B cell (primary cell): ENCODE results near the gene RNF223. TPM values are rescaled to one million over a fixed set of nuclear protein-coding genes. Genes with fewer than 3 reads are reported as not detected.

Source experiments
- ATAC-seq: fragments of 200-7000 bp; cut with Tn5 transposase; one replicate; pipeline ENCODE4 v1.10.0; 2021; ENCODE audit warnings: low read depth, mild to moderate bottlenecking, moderate number of reproducible peaks, moderate library complexity
- CTCF ChIA-PET: fragments of 350-600 bp; sonication (Branson Sonifier 250); formaldehyde crosslinking; loops from one replicate; lab custom pipeline; 2021; ENCODE audit warnings: antibody characterized with exemption, inconsistent platforms; lab: Charles Lee
- POLR2A ChIA-PET: fragments of 350-600 bp; sonication (Branson Sonifier 250); formaldehyde crosslinking; loops from one replicate; lab custom pipeline; 2021; ENCODE audit warnings: antibody characterized with exemption; lab: Charles Lee
- DNase-seq: peaks from one replicate; pipeline ENCODE4 v3.0.0; 2013
- H2AFZ ChIP-seq: 2 replicates; pipeline ENCODE4 v1.6.1; 2012; ENCODE audit warnings: mild to moderate bottlenecking, low read depth, low read length; ENCODE audit not compliant: insufficient read depth, poor library complexity, severe bottlenecking
- H3K27ac ChIP-seq, 2 donors: 1 replicate in 1 of 2; 2 replicates in 1 of 2; pipeline ENCODE4 v1.5.1; 2012 to 2013; ENCODE audit warnings: low read length in 2 of 2, mild to moderate bottlenecking in 2 of 2, moderate library complexity in 1 of 2
- H3K27me3 ChIP-seq, 4 experiments: fragments of 200-600 bp in 1 of 4; sonication (generic) in 1 of 4; replicated peaks in 1 of 4; 1 replicate in 2 of 4; 2 replicates in 2 of 4; pipeline versions ENCODE4 v1.6.1 to v1.7.0; 2013 to 2016; ENCODE audit warnings: low read length in 3 of 4, mild to moderate bottlenecking in 2 of 4, mixed read lengths in 1 of 4, moderate library complexity in 1 of 4; ENCODE audit not compliant: insufficient read depth in 4 of 4, control insufficient read depth in 3 of 4; ENCODE audit errors: control extremely low read depth in 1 of 4
- H3K36me3 ChIP-seq, 2 experiments: replicated peaks in 1 of 2; 1 replicate in 1 of 2; 2 replicates in 1 of 2; pipeline versions ENCODE4 v1.6.1 to v1.7.1; 2013; ENCODE audit warnings: low read length in 1 of 2; ENCODE audit not compliant: insufficient read depth in 2 of 2, control insufficient read depth in 1 of 2; ENCODE audit errors: control extremely low read depth in 1 of 2, extremely low read depth in 1 of 2
- H3K4me1 ChIP-seq, 2 donors: fragments of 200-600 bp in 1 of 2; sonication (generic) in 1 of 2; 1 replicate in 1 of 2; 2 replicates in 1 of 2; pipeline versions ENCODE4 v1.5.1 to v1.6.1; 2013 to 2017; ENCODE audit warnings: low read length in 2 of 2; ENCODE audit not compliant: control insufficient read depth in 2 of 2, insufficient read depth in 2 of 2
- H3K4me2 ChIP-seq: replicated peaks from 2 replicates; pipeline ENCODE3; 2012; ENCODE audit warnings: mild to moderate bottlenecking, low read depth, low read length; ENCODE audit not compliant: poor library complexity, severe bottlenecking
- H3K4me3 ChIP-seq, 5 experiments: fragments of 200-600 bp in 1 of 5; sonication (generic) in 1 of 5; 1 replicate in 3 of 5; 2 replicates in 2 of 5; pipeline versions ENCODE4 v1.5.1 to v1.7.0; 2011 to 2016; ENCODE audit warnings: low read length in 4 of 5, mild to moderate bottlenecking in 4 of 5, low read depth in 2 of 5, control low read depth in 1 of 5, moderate library complexity in 1 of 5; ENCODE audit not compliant: insufficient read depth in 1 of 5; ENCODE audit errors: control extremely low read depth in 1 of 5, extremely low read depth in 1 of 5
- H3K79me2 ChIP-seq: fragments of 200-600 bp; sonication (generic); one replicate; pipeline ENCODE4 v1.6.0; 2016; ENCODE audit warnings: low read length; ENCODE audit not compliant: control insufficient read depth, insufficient read depth
- H3K9ac ChIP-seq: fragments of 200-600 bp; sonication (generic); 2 replicates; pipeline ENCODE4 v1.6.1; 2017; ENCODE audit warnings: mild to moderate bottlenecking, low read length, moderate library complexity
- H3K9me3 ChIP-seq, 3 donors: one replicate each; pipeline versions ENCODE4 v1.6.1 to v1.7.1; 2013; ENCODE audit warnings: low read length in 2 of 3; ENCODE audit not compliant: control insufficient read depth in 2 of 3, insufficient read depth in 1 of 3; ENCODE audit errors: control extremely low read depth in 1 of 3
- H4K20me1 ChIP-seq: 2 replicates; pipeline ENCODE4 v1.6.0; 2012; ENCODE audit warnings: mild to moderate bottlenecking, low read length; ENCODE audit not compliant: insufficient read depth, control insufficient read depth, poor library complexity, severe bottlenecking
- H3K27ac Mint-ChIP-seq: one replicate; pipeline ENCODE4 v1.8.0; 2021; ENCODE audit warnings: mixed read lengths
- H3K27me3 Mint-ChIP-seq: one replicate; pipeline ENCODE4 v1.8.0; 2021; ENCODE audit warnings: mixed read lengths
- H3K4me1 Mint-ChIP-seq: one replicate; pipeline ENCODE4 v1.8.0; 2021; ENCODE audit warnings: mixed read lengths
- H3K4me3 Mint-ChIP-seq: one replicate; pipeline ENCODE4 v1.8.0; 2021; ENCODE audit warnings: mixed read lengths
- H3K9me3 Mint-ChIP-seq: one replicate; pipeline ENCODE4 v1.8.0; 2022; ENCODE audit warnings: mixed read lengths; ENCODE audit not compliant: insufficient read depth
- CTCF ChIP-seq: fragments of 200-600 bp; IDR thresholded peaks from one replicate; pipeline ENCODE4 v1.8.0; 2022; ENCODE audit warnings: antibody characterized with exemption, mild to moderate bottlenecking
- EZH2 ChIP-seq: IDR thresholded peaks from 2 replicates; pipeline ENCODE4 v1.6.1; 2012; ENCODE audit warnings: borderline replicate concordance, low read depth, mild to moderate bottlenecking, moderate library complexity, low read length; ENCODE audit not compliant: insufficient read depth, poor library complexity, severe bottlenecking
- WGBS: methylation state at CpG from one replicate; pipeline ENCODE4 v1.1.5; 2013; ENCODE audit warnings: missing lambda C conversion rate; ENCODE audit not compliant: insufficient coverage; 5-methylcytosine and 5-hydroxymethylcytosine counted together
- intact Hi-C: fragments of 100-400 bp; cut with micrococcal nuclease; formaldehyde crosslinking; loops from one replicate; pipeline ENCODE4 v1.10.0; 2022
- polyA plus RNA-seq: library from polyadenylated mRNA; depleted of rRNA; stranded (reverse); fragments of >200 nt; gene quantifications from 2 replicates; pipeline ENCODE4 v1.2.3, GENCODE V29; 2012
- total RNA-seq, 2 donors: library from RNA; stranded (reverse); fragments of 120-200 nt in 1 of 2; gene quantifications; 1 replicate in 1 of 2; 2 replicates in 1 of 2; pipeline versions ENCODE4 v1.2.3 to v1.2.4, GENCODE V29; 2013 to 2022

The RNF223 gene
- total and polyA plus RNA-seq, 2 donors (not counting 1 experiment from before 2014, with no cell fraction given) = not detected

- no peak for ATAC-seq
- Histone ChIP-seq H4K20me1 (no peaks in the 10 kb centered on the region), H3K27ac (no peak overlapping the region), H3K27me3 (peaks cover 0 to 6% (median 0%) of the 10 kb centered on the region in 4 experiments), H3K4me3 (no peak overlapping the region), H3K9me3 (no peaks in the 10 kb centered on the region), H3K9ac (no peak overlapping the region), H3K4me2 (no peak overlapping the region), H3K4me1 (peaks cover 0 to under 1% of the 10 kb centered on the region in 2 donors), H3K36me3 (no peaks in the 10 kb centered on the region), H2AFZ (no peak overlapping the region), H3K79me2 (no peaks in the 10 kb centered on the region)
- no peak for TF ChIP-seq CTCF
- no peak for TF ChIP-seq EZH2
- intact Hi-C loops = no loop called here
- Mint-ChIP-seq H3K27me3 (peaks cover 2% of the 10 kb centered on the region), H3K9me3 (no peaks in the 10 kb centered on the region), H3K4me1 (peaks cover 4% of the 10 kb centered on the region), H3K27ac (no peak overlapping the region), H3K4me3 (no peak overlapping the region)
- no peak for DNase-seq
- POLR2A ChIA-PET = no interaction called here
- 81% methylated on average over 12 of the region's 15 CpGs for whole genome bisulfite sequencing
- CTCF ChIA-PET = no interaction called here
Observed at GRCh38 chr1:1053022-1053421, 21.1 kb downstream of the RNF223 start.

GRCh38 chr1:1052003-1052840 is 21.9 kb downstream of the RNF223 start:
- no peaks in the 10 kb centered on the region for H3K79me2 ChIP-seq
- WGBS = 96% methylated on average over 29 of the region's 29 CpGs
- no peaks in the 10 kb centered on the region for H3K36me3 ChIP-seq
- no peak overlapping the region for H3K4me3 ChIP-seq
- Mint-ChIP-seq H3K27me3 (no peaks in the 10 kb centered on the region), H3K27ac (no peak overlapping the region), H3K9me3 (no peaks in the 10 kb centered on the region), H3K4me3 (no peak overlapping the region), H3K4me1 (peaks cover 4% of the 10 kb centered on the region)
- CTCF ChIA-PET = no interaction called here
- intact Hi-C loops = no loop called here
- peaks cover 0 to 4% (median 0%) of the 10 kb centered on the region in 4 experiments for H3K27me3 ChIP-seq
- DNase-seq (no peak), ATAC-seq (no peak)
- no peak overlapping the region for H3K9ac ChIP-seq
- no peak overlapping the region for H2AFZ ChIP-seq
- H3K27ac ChIP-seq = no peak overlapping the region
- no peaks in the 10 kb centered on the region for H3K9me3 ChIP-seq
- POLR2A ChIA-PET = no interaction called here
- TF ChIP-seq CTCF (no peak), EZH2 (no peak)
- no peaks in the 10 kb centered on the region for H4K20me1 ChIP-seq
- no peak overlapping the region for H3K4me2 ChIP-seq
- H3K4me1 ChIP-seq = no peaks in the 10 kb centered on the region
